ENCODE measurements around the gene QRICH1. TPM values are rescaled to one million over a fixed set of nuclear protein-coding genes. Genes with fewer than 3 reads are reported as not detected.

The QRICH1 gene
- total RNA-seq, 2 experiments from 2014 or later, result 111 to 132 TPM

GRCh38 chr3:48999085-48999858 is 94.6 kb downstream of the QRICH1 start:
- H3K9me3 ChIP-seq (ENCODE audit: low read length), result no peaks in the 10 kb centered on the region
- H3K4me1 ChIP-seq (ENCODE audit: insufficient read depth, low read length, poor library complexity, severe bottlenecking), result no peaks in the 10 kb centered on the region
- DNase-seq (ENCODE audit: low spot score), result no peak
- H2AFZ ChIP-seq (ENCODE audit: low read length), result no peak overlapping the region
- TF ChIP-seq EZH2phosphoT487 (IDR thresholded peaks at IDR 0.05; ENCODE audit: borderline replicate concordance, low read depth, low read length), result no peak
- no peak for TF ChIP-seq CTCF (conservative IDR thresholded peaks at IDR 0.05; ENCODE audit: low read length)
- POLR2A ChIA-PET, result interaction anchor here (0.6 kb wide), 1 partner anchor 70 kb away, joined by 3 read pairs; no protein-coding TSS in a partner anchor
- no peak overlapping the region for H3K4me3 ChIP-seq (ENCODE audit: low read depth, low read length, poor library complexity, severe bottlenecking)
- CTCF ChIA-PET (ENCODE audit: unreplicated experiment), result no interaction called here
- BruUV-seq (replicated peaks), result no TSS peak
- intact Hi-C loops (cut with micrococcal nuclease; ENCODE audit: unreplicated experiment), result no loop called here
- no peaks in the 10 kb centered on the region for H3K79me2 ChIP-seq (ENCODE audit: insufficient read depth, low read depth, low read length)
- no peak overlapping the region for H3K27ac ChIP-seq (ENCODE audit: low read depth, low read length, poor library complexity, severe bottlenecking)
- H3K4me2 ChIP-seq (ENCODE audit: low read length), result no peak overlapping the region
- no peaks in the 10 kb centered on the region for H3K36me3 ChIP-seq (ENCODE audit: insufficient read depth, low read length)
- H3K9me2 ChIP-seq (ENCODE audit: insufficient read depth, low read length), result no peaks in the 10 kb centered on the region
- no peaks in the 10 kb centered on the region for H4K20me1 ChIP-seq (ENCODE audit: insufficient read depth, low read length)

- no peak for DNase-seq (ENCODE audit: low spot score)
- H3K4me1 ChIP-seq (ENCODE audit: insufficient read depth, low read length, poor library complexity, severe bottlenecking), result no peaks in the 10 kb centered on the region
- no TSS peak for BruUV-seq (replicated peaks)
- no peak overlapping the region for H3K4me2 ChIP-seq (ENCODE audit: low read length)
- no peaks in the 10 kb centered on the region for H3K9me2 ChIP-seq (ENCODE audit: insufficient read depth, low read length)
- ChIA-PET CTCF (ENCODE audit: unreplicated experiment) (no interaction called here), POLR2A (no interaction called here)
- H3K4me3 ChIP-seq (ENCODE audit: low read depth, low read length, poor library complexity, severe bottlenecking), result no peak overlapping the region
- H4K20me1 ChIP-seq (ENCODE audit: insufficient read depth, low read length), result no peaks in the 10 kb centered on the region
- TF ChIP-seq EZH2phosphoT487 (IDR thresholded peaks at IDR 0.05; ENCODE audit: borderline replicate concordance, low read depth, low read length) (no peak), CTCF (conservative IDR thresholded peaks at IDR 0.05; ENCODE audit: low read length) (no peak)
- intact Hi-C loops (cut with micrococcal nuclease; ENCODE audit: unreplicated experiment), result no loop called here
- H2AFZ ChIP-seq (ENCODE audit: low read length), result no peak overlapping the region
- no peaks in the 10 kb centered on the region for H3K36me3 ChIP-seq (ENCODE audit: insufficient read depth, low read length)
- H3K9me3 ChIP-seq (ENCODE audit: low read length), result no peaks in the 10 kb centered on the region
- H3K27ac ChIP-seq (ENCODE audit: low read depth, low read length, poor library complexity, severe bottlenecking), result no peak overlapping the region
- H3K79me2 ChIP-seq (ENCODE audit: insufficient read depth, low read depth, low read length), result no peaks in the 10 kb centered on the region
Measured at GRCh38 chr3:48997714-48998637, 95.9 kb downstream of the QRICH1 start.
